Endothelial cell of umbilical vein (primary cell): ENCODE data around the gene FBN2. TPM values are rescaled to one million over a fixed set of nuclear protein-coding genes. Genes with fewer than 3 reads are reported as not detected.

Experiments used
- BruUV-seq: library from RNA; stranded (reverse); fragments of 400-500 nt; replicated peaks from 2 replicates; lab custom pipeline; 2021; lab: Mats Ljungman, UMichigan
- CTCF ChIA-PET: fragments of 300-600, 350-600 bp; sonication (Branson Sonifier 250); formaldehyde crosslinking; loops from one replicate; lab custom pipeline; 2021; ENCODE audit warnings: antibody characterized with exemption, inconsistent platforms; lab: Charles Lee
- POLR2A ChIA-PET: fragments of 300-600, 350-600 bp; sonication (Branson Sonifier 250); formaldehyde crosslinking; loops from one replicate; lab custom pipeline; 2021; ENCODE audit warnings: antibody characterized with exemption, inconsistent platforms; lab: Charles Lee
- DNase-seq: peaks from one replicate; pipeline ENCODE4 v3.0.0-alpha.2; 2011; ENCODE audit warnings: low read depth, low spot score
- FAIRE-seq: peaks from 2 replicates; lab custom pipeline; 2011; peaks lifted over from hg19 to GRCh38; lab: Jason Lieb, UNC
- H2AFZ ChIP-seq: 2 replicates; pipeline ENCODE4 v1.6.0; 2012; ENCODE audit warnings: low read depth, low read length, control low read depth, inconsistent platforms
- H3K27ac ChIP-seq: 2 replicates; pipeline ENCODE4 v1.5.1; 2011; ENCODE audit warnings: low read depth, mild to moderate bottlenecking, control low read depth, low read length, moderate library complexity; ENCODE audit not compliant: insufficient read depth
- H3K27me3 ChIP-seq, 2 experiments: 2 replicates each; pipeline versions ENCODE4 v1.6.0 to v1.6.1; 2011; ENCODE audit warnings: low read length in 2 of 2, mixed read lengths in 1 of 2; ENCODE audit not compliant: control insufficient read depth in 2 of 2, insufficient read depth in 2 of 2
- H3K36me3 ChIP-seq, 2 experiments: 2 replicates in 1 of 2; 3 replicates in 1 of 2; pipeline ENCODE4 v1.5.1; 2011; ENCODE audit warnings: low read length in 2 of 2, mild to moderate bottlenecking in 1 of 2, moderate library complexity in 1 of 2; ENCODE audit not compliant: control insufficient read depth in 2 of 2, insufficient read depth in 2 of 2; ENCODE audit errors: extremely low read depth in 1 of 2
- H3K4me1 ChIP-seq: 3 replicates; pipeline ENCODE4 v1.5.1; 2011; ENCODE audit warnings: mild to moderate bottlenecking, low read length; ENCODE audit not compliant: control insufficient read depth, insufficient read depth; ENCODE audit errors: extremely low read depth
- H3K4me2 ChIP-seq: 2 replicates; pipeline ENCODE4 v1.6.1; 2011; ENCODE audit warnings: low read length, control low read depth, mixed read lengths; ENCODE audit not compliant: insufficient read depth
- H3K4me3 ChIP-seq, 3 experiments: fragments of 200-600 bp in 1 of 3; sonication (generic), shearing (Covaris generic) in 1 of 3; replicated peaks in 1 of 3; 2 replicates each; pipeline ENCODE4 v1.5.1; 2011 to 2016; ENCODE audit warnings: control low read depth in 3 of 3, low read length in 3 of 3, mild to moderate bottlenecking in 2 of 3, inconsistent platforms in 1 of 3, low read depth in 1 of 3, moderate library complexity in 1 of 3; ENCODE audit not compliant: insufficient read depth in 1 of 3
- H3K79me2 ChIP-seq: 2 replicates; pipeline ENCODE4 v1.6.0; 2012; ENCODE audit warnings: low read length, inconsistent platforms; ENCODE audit not compliant: control insufficient read depth, insufficient read depth
- H3K9ac ChIP-seq: replicated peaks from 2 replicates; pipeline ENCODE3; 2011; ENCODE audit warnings: low read length, control low read depth; ENCODE audit not compliant: insufficient read depth; ENCODE audit errors: extremely low read depth
- H3K9me1 ChIP-seq: replicated peaks from 3 replicates; pipeline ENCODE4 v1.6.0; 2011; ENCODE audit warnings: mild to moderate bottlenecking, low read length; ENCODE audit not compliant: control insufficient read depth, insufficient read depth; ENCODE audit errors: extremely low read depth
- H3K9me3 ChIP-seq: replicated peaks from 2 replicates; pipeline ENCODE4 v1.5.1; 2012; ENCODE audit warnings: low read length, inconsistent platforms; ENCODE audit not compliant: control insufficient read depth, insufficient read depth
- H4K20me1 ChIP-seq: replicated peaks from 2 replicates; pipeline ENCODE3; 2011; ENCODE audit warnings: mild to moderate bottlenecking, low read length; ENCODE audit not compliant: control insufficient read depth, insufficient read depth; ENCODE audit errors: extremely low read depth
- CTCF ChIP-seq, 2 donors: IDR thresholded peaks; 1 replicate in 1 of 2; 2 replicates in 1 of 2; pipeline ENCODE4 v1.5.1; 2011; ENCODE audit warnings: low read length in 2 of 2, mild to moderate bottlenecking in 2 of 2, moderate library complexity in 2 of 2, control low read depth in 1 of 2, inconsistent platforms in 1 of 2, low read depth in 1 of 2; ENCODE audit not compliant: insufficient read depth in 1 of 2; ENCODE audit errors: extremely low read depth in 1 of 2
- EZH2 ChIP-seq: IDR thresholded peaks from 2 replicates; pipeline ENCODE4 v1.6.1; 2012; ENCODE audit warnings: borderline replicate concordance, low read depth, mild to moderate bottlenecking, moderate library complexity, low read length, inconsistent platforms; ENCODE audit not compliant: severe bottlenecking
- FOS ChIP-seq: IDR thresholded peaks from 2 replicates; pipeline ENCODE4 v1.6.1; 2011; ENCODE audit warnings: mild to moderate bottlenecking, low read length, moderate library complexity, borderline replicate concordance; ENCODE audit not compliant: insufficient read depth
- GATA2 ChIP-seq: IDR thresholded peaks from 2 replicates; pipeline ENCODE4 v1.7.0; 2011; ENCODE audit warnings: low read depth, mild to moderate bottlenecking, moderate library complexity, mixed read lengths, low read length; ENCODE audit not compliant: insufficient read length, insufficient read depth
- JUN ChIP-seq: IDR thresholded peaks from 2 replicates; pipeline ENCODE4 v1.6.1; 2011; ENCODE audit warnings: borderline replicate concordance, low read depth; ENCODE audit not compliant: insufficient read length, insufficient read depth
- MAX ChIP-seq: IDR thresholded peaks from 2 replicates; pipeline ENCODE4 v1.6.1; 2011; ENCODE audit not compliant: insufficient read depth, insufficient read length
- MYC ChIP-seq: IDR thresholded peaks from one replicate; pipeline ENCODE4 v1.6.1; 2011; ENCODE audit warnings: mild to moderate bottlenecking, low read depth, low read length
- POLR2A ChIP-seq: IDR thresholded peaks from 2 replicates; pipeline ENCODE4 v1.6.1; 2012; ENCODE audit warnings: low read depth, mild to moderate bottlenecking, control low read depth, low read length
- POLR2AphosphoS5 ChIP-seq: IDR thresholded peaks from 2 replicates; pipeline ENCODE4 v1.6.1; 2012; ENCODE audit warnings: low read depth, mild to moderate bottlenecking, control low read depth, low read length, moderate library complexity; ENCODE audit not compliant: insufficient read depth
- dilution Hi-C: fragments of 300-500 bp; cut with MboI; formaldehyde crosslinking; loops from one replicate; pipeline ENCODE4 v1.15.0; 2019; ENCODE audit warnings: low sequenced_read_pairs; ENCODE audit not compliant: extremely low pct_ligation_motif_present
- intact Hi-C: fragments of 100-400 bp; cut with micrococcal nuclease; formaldehyde crosslinking; loops from one replicate; pipeline ENCODE4 v1.10.0; 2022
- polyA plus RNA-seq, 4 experiments: library from polyadenylated mRNA; depleted of rRNA in 3 of 4; stranded (reverse) in 3 of 4; unstranded in 1 of 4; fragments of >200 nt; gene quantifications; 2 replicates each; pipeline versions ENCODE4 v1.2.1 to v1.2.3, GENCODE V29; 2011 to 2012; ENCODE audit warnings: missing spikeins in 1 of 4
- total RNA-seq: library from RNA; stranded (reverse); gene quantifications from 2 replicates; pipeline ENCODE4 v1.2.3, GENCODE V29; 2021

FBN2 gene
- total and polyA plus RNA-seq, 2 donors (not counting 3 experiments of a cell fraction or from before 2014, with no cell fraction given): 21.8 to 57.4 TPM

DNA sequence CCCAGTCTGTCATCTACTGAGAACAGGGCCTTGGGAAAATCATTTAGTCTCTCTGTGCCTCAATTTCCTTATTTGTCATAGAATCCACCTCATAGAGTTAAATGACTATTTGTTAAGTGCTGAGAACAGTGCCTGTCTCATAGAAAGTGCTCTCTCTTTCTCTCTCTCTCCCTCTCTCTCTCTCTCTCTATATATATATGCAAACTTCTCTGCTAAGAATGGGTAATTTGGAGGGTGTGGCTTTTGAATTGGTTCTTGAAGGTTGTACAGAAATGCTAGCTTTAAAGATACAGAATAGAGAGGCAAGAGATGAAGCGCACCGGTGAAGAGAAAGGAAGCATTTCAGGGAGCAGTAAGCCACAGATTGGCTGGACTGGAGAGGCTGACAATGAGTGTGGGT, 197.4 kb downstream of the FBN2 start:
- Histone ChIP-seq H3K4me3 (no peak overlapping the region), H3K27ac (no peak overlapping the region), H3K9me3 (no peaks in the 10 kb centered on the region), H4K20me1 (no peaks in the 10 kb centered on the region), H3K79me2 (no peaks in the 10 kb centered on the region), H3K27me3 (no peaks in the 10 kb centered on the region), H3K4me2 (no peak overlapping the region), H3K36me3 (peaks cover 0 to 3% of the 10 kb centered on the region in 2 experiments), H2AFZ (no peak overlapping the region), H3K9me1 (no peaks in the 10 kb centered on the region), H3K9ac (no peak overlapping the region), H3K4me1 (no peaks in the 10 kb centered on the region)
- ChIA-PET CTCF (no interaction called here), POLR2A (no interaction called here)
- intact Hi-C loops: no loop called here
- dilution Hi-C loops: no loop called here
- no peak for DNase-seq
- TF ChIP-seq FOS (no peak), CTCF (IDR thresholded peaks at IDR 0.05; ENCODE audit: extremely low read depth in 1 of 2, insufficient read depth in 1 of 2, low read depth in 1 of 2, low read length in 2 of 2) (no peak), MAX (no peak), POLR2A (no peak), MYC (no peak), JUN (no peak), GATA2 (no peak), EZH2 (no peak), POLR2AphosphoS5 (no peak)
- FAIRE-seq: no peak
- no TSS peak for BruUV-seq
